ENCODE measurements around the gene FAM53A.

The FAM53A gene

DNA sequence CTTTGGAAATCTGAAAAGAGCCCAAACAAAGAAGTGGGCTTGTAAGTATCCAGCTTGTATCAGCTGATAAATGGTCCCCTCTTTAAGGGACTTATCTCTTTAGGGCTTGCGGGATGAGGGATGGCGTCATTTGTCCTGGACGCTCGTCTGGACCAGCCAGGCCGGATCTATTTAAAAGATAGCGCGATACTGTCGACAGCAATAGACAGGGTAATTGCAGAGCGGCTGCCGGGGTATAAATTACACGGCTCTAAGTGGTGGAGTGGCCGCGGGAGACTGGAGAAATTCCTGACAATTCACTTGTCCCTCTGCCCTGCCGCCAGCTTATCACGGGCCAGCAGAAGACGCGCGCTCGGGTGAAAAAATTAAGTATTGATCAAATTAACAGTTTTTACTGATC, 90.7 kb downstream of the FAM53A start:
- H3K27me3 ChIP-seq (ENCODE audit: control insufficient read depth in 1 of 2, insufficient read depth in 2 of 2, low read length in 2 of 2) = peaks cover 0 to 3% of the 10 kb centered on the region in 2 donors
- H3K27ac ChIP-seq (ENCODE audit: low read depth, low read length) = no peak overlapping the region
- H3K36me3 ChIP-seq (ENCODE audit: control insufficient read depth in 1 of 2, insufficient read depth in 2 of 2, low read length in 2 of 2) = no peaks in the 10 kb centered on the region
- no peak overlapping the region for H3K4me3 ChIP-seq (ENCODE audit: low read depth in 1 of 2, low read length in 2 of 2)
- no peaks in the 10 kb centered on the region for H3K4me1 ChIP-seq (ENCODE audit: control insufficient read depth in 1 of 2, insufficient read depth in 2 of 2, low read length in 2 of 2)
- H3K9ac ChIP-seq (ENCODE audit: low read depth in 1 of 2, low read length in 2 of 2) = no peak overlapping the region
- H3K9me3 ChIP-seq (ENCODE audit: control insufficient read depth in 1 of 2, low read length in 2 of 2) = peaks cover 13 to 15% of the 10 kb centered on the region in 2 donors

DNA sequence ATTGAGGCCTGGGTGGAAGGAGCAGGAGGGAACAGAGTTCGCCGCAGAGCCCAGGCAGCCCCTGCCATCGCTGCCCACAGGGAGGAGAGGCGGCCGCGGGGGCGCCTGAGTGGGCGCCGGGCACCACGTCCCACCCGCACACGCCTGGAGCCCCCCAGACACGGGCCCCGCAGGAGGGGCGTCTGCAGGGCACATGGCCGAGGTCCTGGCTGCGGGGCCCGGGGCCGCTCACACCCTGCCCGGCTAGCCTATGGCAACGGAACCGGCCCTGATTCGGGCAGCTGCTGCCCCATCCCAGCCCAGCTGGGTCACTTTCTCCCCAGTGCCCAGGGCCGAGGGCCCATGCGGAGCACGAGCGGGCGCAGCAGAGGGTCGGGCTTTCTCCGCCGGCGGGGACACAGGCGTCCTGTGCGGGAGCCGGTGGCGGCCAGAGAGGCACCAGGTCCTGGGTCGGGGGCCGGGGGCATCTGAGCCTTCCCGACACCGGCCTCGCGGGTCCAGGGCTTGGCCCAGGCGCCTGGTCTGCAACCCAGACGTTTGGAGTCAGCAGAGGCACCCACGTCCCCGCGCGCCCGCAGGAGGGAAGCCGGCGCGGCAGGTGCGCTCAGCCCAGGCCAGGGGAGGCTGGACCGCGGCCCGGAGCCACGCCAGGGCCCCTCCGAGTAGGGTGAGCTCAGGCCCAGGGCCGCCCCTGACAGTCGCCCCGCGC, 91.2 kb downstream of the FAM53A start:
- Histone ChIP-seq H3K4me3 (ENCODE audit: low read depth in 1 of 2, low read length in 2 of 2) (no peak overlapping the region), H3K9ac (ENCODE audit: low read depth in 1 of 2, low read length in 2 of 2) (no peak overlapping the region), H3K36me3 (ENCODE audit: control insufficient read depth in 1 of 2, insufficient read depth in 2 of 2, low read length in 2 of 2) (no peaks in the 10 kb centered on the region), H3K27me3 (ENCODE audit: control insufficient read depth in 1 of 2, insufficient read depth in 2 of 2, low read length in 2 of 2) (peaks cover 0 to 3% of the 10 kb centered on the region in 2 donors), H3K9me3 (ENCODE audit: control insufficient read depth in 1 of 2, low read length in 2 of 2) (peaks cover 13 to 15% of the 10 kb centered on the region in 2 donors), H3K27ac (ENCODE audit: low read depth, low read length) (no peak overlapping the region), H3K4me1 (ENCODE audit: control insufficient read depth in 1 of 2, insufficient read depth in 2 of 2, low read length in 2 of 2) (no peaks in the 10 kb centered on the region)

DNA sequence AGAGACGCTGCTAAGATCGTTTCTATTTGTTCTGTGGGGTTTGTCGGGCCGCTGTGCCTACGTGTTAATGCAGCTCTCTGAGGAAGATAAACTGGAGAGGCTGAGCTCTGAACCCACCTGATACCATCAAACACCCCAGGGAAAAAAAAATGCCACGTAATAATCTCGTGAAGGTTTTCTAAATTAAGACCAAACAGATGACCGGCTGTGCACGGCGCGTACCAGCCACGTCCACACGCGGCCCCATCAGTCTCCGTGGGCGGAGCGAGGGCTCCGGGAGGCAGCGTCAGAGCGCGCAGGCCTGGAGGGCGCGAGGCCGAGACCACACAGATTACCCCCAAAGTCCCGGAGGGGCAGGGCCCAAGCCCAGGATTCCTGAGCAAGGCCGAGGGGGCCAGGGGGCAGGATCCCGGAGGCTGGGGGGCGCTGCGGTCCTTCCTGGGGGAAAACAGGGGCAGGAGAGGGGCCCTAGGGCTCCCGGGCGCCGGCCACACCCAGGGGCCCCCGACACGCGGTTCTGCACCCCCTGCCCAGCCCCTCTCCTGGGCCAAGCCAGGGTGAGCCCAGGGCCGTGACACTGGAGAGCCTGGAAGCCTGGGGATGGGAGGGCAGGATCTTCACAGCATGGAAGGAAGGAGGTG, 91.9 kb downstream of the FAM53A start:
- Histone ChIP-seq H3K27me3 (ENCODE audit: control insufficient read depth in 1 of 2, insufficient read depth in 2 of 2, low read length in 2 of 2) (peaks cover 0 to 3% of the 10 kb centered on the region in 2 donors), H3K27ac (ENCODE audit: low read depth, low read length) (no peak overlapping the region)

DNA sequence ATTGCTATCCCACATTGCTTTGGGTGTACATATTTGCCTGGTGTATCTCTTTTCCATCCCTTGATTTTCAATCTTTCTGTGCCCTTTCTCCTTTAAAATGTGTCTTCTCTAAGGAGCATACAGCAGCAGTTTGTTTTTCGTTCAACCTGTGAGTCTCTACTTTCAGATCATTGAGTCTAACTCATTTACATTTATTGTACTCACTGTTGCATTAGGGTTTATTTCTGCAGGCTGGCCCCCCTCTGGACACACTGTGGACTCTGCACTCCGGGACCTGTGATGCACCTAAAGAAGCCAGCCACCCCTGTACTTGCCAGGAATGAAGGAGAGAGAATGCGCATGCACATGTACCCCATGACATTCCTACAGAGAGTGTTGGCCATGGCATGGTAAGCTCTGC, 93.0 kb downstream of the FAM53A start:
- Histone ChIP-seq H3K27me3 (ENCODE audit: control insufficient read depth in 1 of 2, insufficient read depth in 2 of 2, low read length in 2 of 2) (peaks cover 0 to 3% of the 10 kb centered on the region in 2 donors), H3K9me3 (ENCODE audit: control insufficient read depth in 1 of 2, low read length in 2 of 2) (peaks cover 13 to 15% of the 10 kb centered on the region in 2 donors), H3K4me3 (ENCODE audit: low read depth in 1 of 2, low read length in 2 of 2) (no peak overlapping the region)

More for the DNA sequence above, 91.9 kb downstream of the FAM53A start:
- Histone ChIP-seq H3K4me1 (ENCODE audit: control insufficient read depth in 1 of 2, insufficient read depth in 2 of 2, low read length in 2 of 2) (no peaks in the 10 kb centered on the region), H3K36me3 (ENCODE audit: control insufficient read depth in 1 of 2, insufficient read depth in 2 of 2, low read length in 2 of 2) (no peaks in the 10 kb centered on the region), H3K9ac (ENCODE audit: low read depth in 1 of 2, low read length in 2 of 2) (no peak overlapping the region), H3K4me3 (ENCODE audit: low read depth in 1 of 2, low read length in 2 of 2) (no peak overlapping the region), H3K9me3 (ENCODE audit: control insufficient read depth in 1 of 2, low read length in 2 of 2) (peaks cover 13 to 15% of the 10 kb centered on the region in 2 donors)

DNA sequence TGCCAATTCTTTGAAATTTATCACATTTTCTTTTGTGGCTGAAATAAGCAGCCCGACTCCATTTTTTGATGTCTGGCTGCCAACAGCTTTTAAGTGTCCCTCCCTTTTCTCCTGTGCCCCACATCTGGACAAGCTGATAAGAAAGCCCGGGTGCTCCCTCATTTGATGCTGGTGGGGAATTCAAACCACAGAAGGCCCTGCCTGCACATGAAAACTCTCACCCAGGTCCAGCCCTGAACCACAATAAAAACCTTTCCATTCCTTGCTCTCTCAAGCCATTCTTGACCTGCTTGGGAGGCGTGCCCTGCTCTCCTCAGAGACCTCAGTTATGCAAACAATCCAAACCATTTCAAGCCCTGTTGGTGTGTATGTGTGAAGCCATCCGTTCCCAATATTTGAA, 93.9 kb downstream of the FAM53A start:
- no peaks in the 10 kb centered on the region for H3K4me1 ChIP-seq (ENCODE audit: control insufficient read depth in 1 of 2, insufficient read depth in 2 of 2, low read length in 2 of 2)
- no peak overlapping the region for H3K4me3 ChIP-seq (ENCODE audit: low read depth in 1 of 2, low read length in 2 of 2)
- H3K27me3 ChIP-seq (ENCODE audit: control insufficient read depth in 1 of 2, insufficient read depth in 2 of 2, low read length in 2 of 2) = no peaks in the 10 kb centered on the region
- H3K9me3 ChIP-seq (ENCODE audit: control insufficient read depth in 1 of 2, low read length in 2 of 2) = peaks cover 13 to 15% of the 10 kb centered on the region in 2 donors
- no peak overlapping the region for H3K9ac ChIP-seq (ENCODE audit: low read depth in 1 of 2, low read length in 2 of 2)
- no peaks in the 10 kb centered on the region for H3K36me3 ChIP-seq (ENCODE audit: control insufficient read depth in 1 of 2, insufficient read depth in 2 of 2, low read length in 2 of 2)
- no peak overlapping the region for H3K27ac ChIP-seq (ENCODE audit: low read depth, low read length)

More for the DNA sequence above, 93.0 kb downstream of the FAM53A start:
- no peak overlapping the region for H3K27ac ChIP-seq (ENCODE audit: low read depth, low read length)
- H3K36me3 ChIP-seq (ENCODE audit: control insufficient read depth in 1 of 2, insufficient read depth in 2 of 2, low read length in 2 of 2) = no peaks in the 10 kb centered on the region
- H3K4me1 ChIP-seq (ENCODE audit: control insufficient read depth in 1 of 2, insufficient read depth in 2 of 2, low read length in 2 of 2) = no peaks in the 10 kb centered on the region
- H3K9ac ChIP-seq (ENCODE audit: low read depth in 1 of 2, low read length in 2 of 2) = no peak overlapping the region
